ENCODE measurements around the gene MAP1LC3A.

- TF ChIP-seq, protein P1, sequence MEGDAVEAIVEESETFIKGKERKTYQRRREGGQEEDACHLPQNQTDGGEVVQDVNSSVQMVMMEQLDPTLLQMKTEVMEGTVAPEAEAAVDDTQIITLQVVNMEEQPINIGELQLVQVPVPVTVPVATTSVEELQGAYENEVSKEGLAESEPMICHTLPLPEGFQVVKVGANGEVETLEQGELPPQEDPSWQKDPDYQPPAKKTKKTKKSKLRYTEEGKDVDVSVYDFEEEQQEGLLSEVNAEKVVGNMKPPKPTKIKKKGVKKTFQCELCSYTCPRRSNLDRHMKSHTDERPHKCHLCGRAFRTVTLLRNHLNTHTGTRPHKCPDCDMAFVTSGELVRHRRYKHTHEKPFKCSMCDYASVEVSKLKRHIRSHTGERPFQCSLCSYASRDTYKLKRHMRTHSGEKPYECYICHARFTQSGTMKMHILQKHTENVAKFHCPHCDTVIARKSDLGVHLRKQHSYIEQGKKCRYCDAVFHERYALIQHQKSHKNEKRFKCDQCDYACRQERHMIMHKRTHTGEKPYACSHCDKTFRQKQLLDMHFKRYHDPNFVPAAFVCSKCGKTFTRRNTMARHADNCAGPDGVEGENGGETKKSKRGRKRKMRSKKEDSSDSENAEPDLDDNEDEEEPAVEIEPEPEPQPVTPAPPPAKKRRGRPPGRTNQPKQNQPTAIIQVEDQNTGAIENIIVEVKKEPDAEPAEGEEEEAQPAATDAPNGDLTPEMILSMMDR (IDR thresholded peaks at IDR 0.05), result no peak
- no peak for TF ChIP-seq EZH2phosphoT487 (IDR thresholded peaks at IDR 0.05)
These were observed 16.8 kb downstream of the MAP1LC3A start for GRCh38 chr20:34575271-34575670.

Data from neural progenitor cell (in vitro differentiated cells).